Pancreas (tissue), 10 donors: ENCODE results near the gene GMPPB. TPM values are rescaled to one million over a fixed set of nuclear protein-coding genes. Genes with fewer than 3 reads are reported as not detected.
"Not testable (repeated sequence)": the region's sequence is repeated elsewhere in the genome, so short reads cannot be mapped to it uniquely, and the experiment has no call there.

ENCODE experiments used
- ATAC-seq, 4 donors: fragments of 200-7000 bp; cut with Tn5 transposase; one replicate each; pipeline versions ENCODE4 v1.8.0 to v1.9.1; 2020; ENCODE audit warnings: mild to moderate bottlenecking in 4 of 4, moderate library complexity in 4 of 4
- DNase-seq, 6 donors: peaks; one replicate each; pipeline ENCODE4 v3.0.0-alpha.2; 2020
- FAIRE-seq: peaks from 2 replicates; lab custom pipeline; 2012; peaks lifted over from hg19 to GRCh38; lab: Jason Lieb, UNC
- H3K27ac ChIP-seq, 4 donors: fragments of 200-600 bp; sonication (generic); 1 replicate in 3 of 4; 2 replicates in 1 of 4; pipeline versions ENCODE4 v1.5.0 to v1.8.0; 2020
- H3K27me3 ChIP-seq, 4 donors: fragments of 200-600 bp; one replicate each; pipeline ENCODE4 v1.8.0; 2021
- H3K36me3 ChIP-seq, 3 donors: fragments of 200-600 bp; sonication (generic) in 1 of 3; one replicate each; pipeline versions ENCODE4 v1.5.0 to v1.8.0; 2020 to 2021
- H3K4me1 ChIP-seq, 3 donors: fragments of 200-600 bp; one replicate each; pipeline ENCODE4 v1.8.0; 2021
- H3K4me3 ChIP-seq, 4 donors: fragments of 200-600 bp; sonication (generic) in 2 of 4; one replicate each; pipeline versions ENCODE4 v1.5.0 to v1.8.0; 2020 to 2021
- H3K9me3 ChIP-seq, 4 donors: fragments of 200-600 bp; one replicate each; pipeline ENCODE4 v1.8.0; 2021
- CTCF ChIP-seq, 4 donors: fragments of 200-600 bp; sonication (generic) in 3 of 4; IDR thresholded peaks; one replicate each; pipeline versions ENCODE4 v1.5.0 to v1.8.0; 2021; ENCODE audit warnings: antibody characterized with exemption in 4 of 4
- WGBS, 2 donors: extraction: QIAGEN DNeasy Blood & Tissue Kit; methylation state at CpG; one replicate each; pipeline ENCODE4 v1.1.7; 2013; 5-methylcytosine and 5-hydroxymethylcytosine counted together
- intact Hi-C, 3 donors: fragments of 100-400 bp; cut with DNase I; formaldehyde crosslinking; loops; one replicate each; pipeline versions ENCODE4 v1.11.1 to v1.14.2; 2022
- polyA plus RNA-seq, 2 donors: library from polyadenylated mRNA; stranded (reverse); fragments of 200-250 nt; gene quantifications; one replicate each; pipeline ENCODE4 v1.2.3, GENCODE V29; 2013
- total RNA-seq, 6 donors: library from RNA; stranded (reverse); fragmentation: NEBNext Ultra II Directional in 4 of 6; extraction: Animal tissue kit (Norgen Biotek cat#: 25700) in 4 of 6; gene quantifications; one replicate each; pipeline versions ENCODE4 v1.2.1 to v1.2.4, GENCODE V29; 2021 to 2023
- donor health status: healthy with polysubstance abuse.
- donor health status: DM: no; HTN: no; CAD: no; lungs with moderate emphysema.
- donor health status: DM: no; HTN: no; CAD: no.
- donor health status: control.
- donor health status: control.
- donor health status: Bipolar disorder and iron deficiency.
- donor health status: DM: yes; HTN: yes; CAD: no.
- donor health status: DM: no; HTN: no; CAD: no.
- donor health status: DM: no; HTN: no; CAD: no.
- donor health status: DM: yes; HTN: yes; CAD: no.

The GMPPB gene
- total and polyA plus RNA-seq, 8 donors, result 22.4 to 46.7 (median 34.5) TPM

GRCh38 chr3:49690856-49691255 lies 32.9 kb downstream of the GMPPB start:
- peaks cover 0 to 12% (median 4%) of the 10 kb centered on the region in 3 donors for H3K4me1 ChIP-seq
- DNase-seq, result peak in 2 of 6 donors; percentile 21 to 51
- intact Hi-C loops, H3K4me3 ChIP-seq, H3K27ac ChIP-seq, H3K36me3 ChIP-seq, H3K9me3 ChIP-seq, ATAC-seq, FAIRE-seq, H3K27me3 ChIP-seq: not testable (repeated sequence)
- WGBS, 2 donors, result 61 to 67% methylated on average over 3 of the region's 3 CpGs

- FAIRE-seq, H3K27me3 ChIP-seq, ATAC-seq, H3K36me3 ChIP-seq, intact Hi-C loops, H3K9me3 ChIP-seq: not testable (repeated sequence)
- H3K27ac ChIP-seq, result peak overlapping the region in 3 of 4 donors; percentile 59 to 79 (median 75)
- peak in 1 of 6 donors; percentile 13 for DNase-seq
- H3K4me1 ChIP-seq, result peaks cover 0 to 12% (median 4%) of the 10 kb centered on the region in 3 donors
- WGBS, 2 donors, result 4 to 5% methylated on average over 16 of the region's 16 CpGs
- H3K4me3 ChIP-seq, result peak overlapping the region; percentile 96 to 100 (median 98)
These were observed 33.7 kb downstream of the GMPPB start for GRCh38 chr3:49689908-49690624.

GRCh38 chr3:49689046-49689907 lies 34.5 kb downstream of the GMPPB start, which contains the start of the genes MST1 and RNF123:
Gene MST1, minus strand, starts transcription at chr3:49689474. Its CDS starts 783 bp downstream, at chr3:49688691.
Gene RNF123, plus strand, starts transcription at chr3:49689557. Its CDS starts 1,609 bp downstream, at chr3:49691166.
- FAIRE-seq (no peak), ATAC-seq (peak; percentile 69 to 87 (median 78)), DNase-seq (peak; percentile 84 to 97 (median 90))
- peaks cover 0 to 12% (median 4%) of the 10 kb centered on the region in 3 donors for H3K4me1 ChIP-seq
- intact Hi-C loops, result no loop called here
- H3K36me3 ChIP-seq, result no peaks in the 10 kb centered on the region
- H3K27ac ChIP-seq, result peak within 1 kb of the TSS; percentile 59 to 79 (median 74)
- H3K27me3 ChIP-seq, result no peaks in the 10 kb centered on the region
- H3K4me3 ChIP-seq, result peak within 1 kb of the TSS; percentile 96 to 100 (median 98)
- 1 to 2% methylated on average over 46 to 66 of the region's 66 CpGs for WGBS, 2 donors
- no peak for TF ChIP-seq CTCF (IDR thresholded peaks at IDR 0.05)
- no peaks in the 10 kb centered on the region for H3K9me3 ChIP-seq

GRCh38 chr3:49688338-49689045 lies 35.3 kb downstream of the GMPPB start:
- H3K36me3 ChIP-seq, FAIRE-seq, intact Hi-C loops, H3K27me3 ChIP-seq, ATAC-seq, H3K9me3 ChIP-seq: not testable (repeated sequence)
- DNase-seq, result peak in 2 of 6 donors; percentile 25 to 41
- Histone ChIP-seq H3K4me3 (peak overlapping the region; percentile 96 to 100 (median 98)), H3K4me1 (peaks cover 0 to 12% (median 4%) of the 10 kb centered on the region in 3 donors), H3K27ac (peak overlapping the region; percentile 59 to 79 (median 74))
- 42 to 69% methylated on average over 6 to 7 of the region's 7 CpGs for WGBS, 2 donors

GRCh38 chr3:49687424-49687795 lies 36.3 kb downstream of the GMPPB start:
- H3K27ac ChIP-seq, ATAC-seq, H3K4me3 ChIP-seq, intact Hi-C loops, FAIRE-seq, H3K27me3 ChIP-seq, H3K9me3 ChIP-seq: not testable (repeated sequence)
- peaks cover 0 to 12% (median 4%) of the 10 kb centered on the region in 3 donors for H3K4me1 ChIP-seq
- 93 to 95% methylated on average over 11 to 12 of the region's 12 CpGs for WGBS, 2 donors
- DNase-seq, result peak in 1 of 6 donors; percentile 62
- peaks cover 0 to 12% (median 1%) of the 10 kb centered on the region in 3 donors for H3K36me3 ChIP-seq

GRCh38 chr3:49686769-49687423 lies 36.9 kb downstream of the GMPPB start:
- peak overlapping the region in 3 of 4 donors; percentile 3 to 45 (median 35) for H3K4me3 ChIP-seq
- WGBS, 2 donors, result 12 to 14% methylated on average over 36 to 44 of the region's 44 CpGs
- peaks cover 0 to 12% (median 4%) of the 10 kb centered on the region in 3 donors for H3K4me1 ChIP-seq
- H3K36me3 ChIP-seq, result peaks cover 0 to 15% (median 4%) of the 10 kb centered on the region in 3 donors
- H3K27me3 ChIP-seq, H3K9me3 ChIP-seq, intact Hi-C loops, FAIRE-seq: not testable (repeated sequence)
- peak overlapping the region in 2 of 4 donors; percentile 47 to 48 for H3K27ac ChIP-seq
- ATAC-seq (peak; percentile 68 to 79 (median 74)), DNase-seq (peak; percentile 78 to 91 (median 82))

GRCh38 chr3:49686346-49686745 lies 37.4 kb downstream of the GMPPB start:
- FAIRE-seq, result not testable (repeated sequence)
- Histone ChIP-seq H3K4me1 (peaks cover 0 to 12% (median 4%) of the 10 kb centered on the region in 3 donors), H3K4me3 (peak overlapping the region in 3 of 4 donors; percentile 3 to 45 (median 35))

GRCh38 chr3:49685846-49686245 lies 37.9 kb downstream of the GMPPB start:
- peak in 1 of 4 donors; percentile 2 for ATAC-seq
- H3K4me1 ChIP-seq, H3K9me3 ChIP-seq, H3K27ac ChIP-seq, H3K27me3 ChIP-seq, intact Hi-C loops, FAIRE-seq: not testable (repeated sequence)
- DNase-seq, result peak in 1 of 6 donors; percentile 65
- Histone ChIP-seq H3K4me3 (peak overlapping the region in 2 of 4 donors; percentile 35 to 45), H3K36me3 (peaks cover 4 to 20% (median 8%) of the 10 kb centered on the region in 3 donors)
- WGBS, 2 donors, result 22 to 26% methylated on average over 33 to 35 of the region's 36 CpGs

More at GRCh38 chr3:49686346-49686745, 37.4 kb downstream of the GMPPB start:
- DNase-seq, result peak; percentile 82 to 90 (median 88)
- intact Hi-C loops, H3K9me3 ChIP-seq, H3K27me3 ChIP-seq: not testable (repeated sequence)
- peaks cover 4 to 20% (median 4%) of the 10 kb centered on the region in 3 donors for H3K36me3 ChIP-seq
- H3K27ac ChIP-seq, result peak overlapping the region in 2 of 4 donors; percentile 47 to 48
- peak; percentile 67 to 83 (median 72) for ATAC-seq
- 1% methylated on average over 24 to 25 of the region's 29 CpGs for whole genome bisulfite sequencing, 2 donors

GRCh38 chr3:49685103-49685502 lies 38.6 kb downstream of the GMPPB start:
- H3K4me1 ChIP-seq, H3K9me3 ChIP-seq, H3K27ac ChIP-seq, FAIRE-seq, ATAC-seq, H3K27me3 ChIP-seq, intact Hi-C loops, H3K4me3 ChIP-seq: not testable (repeated sequence)
- DNase-seq, result peak in 1 of 6 donors; percentile 45
- 94 to 95% methylated on average over 10 of the region's 10 CpGs for WGBS, 2 donors
- peaks cover 4 to 20% (median 8%) of the 10 kb centered on the region in 3 donors for H3K36me3 ChIP-seq
